HG03159 (cell line): ENCODE results near the gene TMEM273.
"Not testable (repeated sequence)": the region's sequence is repeated elsewhere in the genome, so short reads cannot be mapped to it uniquely, and the experiment has no call there.

Experiments
- ATAC-seq: cut with Tn5 transposase; IDR thresholded peaks from one replicate; pipeline ENCODE4 v1.9.1; 2021; ENCODE audit warnings: mild to moderate bottlenecking, moderate library complexity; ENCODE audit not compliant: unreplicated experiment

Gene TMEM273

GRCh38 chr10:49207113-49207512 is 18.9 kb upstream of the TMEM273 start:
- no peak for ATAC-seq

DNA sequence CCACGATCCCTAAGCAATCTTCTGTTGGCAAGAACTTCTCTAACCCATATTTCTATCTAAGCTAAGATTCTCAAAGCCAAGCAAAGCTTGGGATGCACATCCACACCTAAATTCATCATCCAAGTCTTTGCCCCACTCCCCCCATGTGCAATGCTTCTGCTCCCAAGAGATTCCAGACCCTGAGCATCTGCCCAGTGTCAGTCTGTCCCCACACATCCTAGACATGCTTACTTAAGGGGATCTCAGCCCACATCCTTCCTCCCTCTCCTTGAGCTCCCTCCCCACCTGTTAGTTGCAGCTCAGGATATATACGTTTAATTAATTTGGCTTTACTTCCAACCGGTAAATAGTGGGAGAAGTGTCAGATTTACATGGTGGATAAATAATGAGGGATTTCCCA is 17.0 kb upstream of the TMEM273 start:
- ATAC-seq = no peak

DNA sequence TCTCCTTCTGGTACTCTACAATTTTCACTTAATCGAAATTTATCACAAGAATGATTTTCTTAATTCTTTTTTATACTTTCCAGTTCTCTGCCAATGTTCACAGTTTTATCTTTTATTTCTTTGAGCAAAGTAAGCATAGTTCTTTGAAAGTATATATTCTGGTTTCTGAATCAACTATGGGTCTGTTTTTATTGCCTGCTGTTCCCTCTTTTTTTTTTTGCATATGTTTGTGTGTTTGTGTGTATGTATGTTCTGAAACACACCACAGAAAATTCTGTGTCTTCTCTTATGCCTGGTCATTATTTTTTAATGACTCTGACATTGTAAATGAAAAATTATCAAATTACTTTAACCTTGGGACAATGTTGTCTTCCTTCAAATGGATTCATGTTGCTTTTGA is 15.9 kb upstream of the TMEM273 start:
- ATAC-seq = no peak

GRCh38 chr10:49202266-49202665 is 14.1 kb upstream of the TMEM273 start:
- no peak for ATAC-seq

GRCh38 chr10:49200854-49201253 is 12.7 kb upstream of the TMEM273 start:
- ATAC-seq = no peak

- no peak for ATAC-seq
These were observed 9.0 kb upstream of the TMEM273 start for GRCh38 chr10:49197171-49197570.

DNA sequence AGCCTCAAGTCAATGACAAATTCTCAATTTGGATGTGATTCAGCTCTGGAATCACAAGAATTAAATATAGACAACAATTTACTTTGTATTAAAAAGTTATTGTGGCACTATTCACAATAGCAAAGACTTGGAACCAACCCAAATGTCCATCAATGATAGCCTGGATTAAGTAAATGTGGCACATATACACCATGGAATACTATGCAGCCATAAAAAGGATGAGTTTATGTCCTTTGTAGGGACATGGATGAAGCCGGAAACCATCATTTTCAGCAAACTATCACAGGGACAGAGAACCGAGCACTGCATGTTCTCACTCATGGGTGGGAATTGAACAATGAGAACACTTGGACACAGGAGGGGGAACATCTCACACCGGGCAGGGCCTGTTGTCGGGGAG is 7.7 kb upstream of the TMEM273 start:
- not testable (repeated sequence) for ATAC-seq

DNA sequence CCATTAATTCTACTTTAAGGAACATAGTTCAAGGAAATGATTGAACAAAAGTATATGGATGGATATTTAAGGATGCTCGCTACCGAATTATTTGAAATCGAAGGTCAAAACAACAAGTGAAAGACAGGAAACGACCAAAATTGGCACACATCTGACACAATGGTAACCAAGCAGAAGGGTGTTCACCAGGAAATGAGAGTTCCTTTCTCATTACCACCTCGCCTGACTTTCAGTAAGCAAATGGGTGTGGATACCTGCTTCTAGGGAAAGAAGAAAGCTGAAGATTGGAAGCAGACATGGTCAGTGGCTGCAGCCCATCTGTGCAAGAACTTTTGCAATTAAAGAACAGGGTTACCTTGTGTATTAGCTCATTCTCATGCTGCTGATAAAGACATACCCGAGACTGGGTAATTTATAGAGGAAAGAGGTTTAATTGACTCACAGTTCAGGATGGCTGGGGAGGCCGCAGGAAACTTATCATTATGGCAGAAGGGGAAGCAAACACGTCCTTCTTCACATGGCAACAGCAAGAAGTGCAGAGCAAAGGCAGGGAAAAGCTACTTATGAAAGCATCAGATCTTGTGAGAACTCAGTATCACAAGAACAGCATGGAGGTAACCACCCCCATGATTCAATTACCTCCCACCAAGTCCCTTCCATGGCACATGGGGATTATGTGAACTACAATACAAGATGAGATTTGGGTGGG is 6.2 kb upstream of the TMEM273 start:
- no peak for ATAC-seq

DNA sequence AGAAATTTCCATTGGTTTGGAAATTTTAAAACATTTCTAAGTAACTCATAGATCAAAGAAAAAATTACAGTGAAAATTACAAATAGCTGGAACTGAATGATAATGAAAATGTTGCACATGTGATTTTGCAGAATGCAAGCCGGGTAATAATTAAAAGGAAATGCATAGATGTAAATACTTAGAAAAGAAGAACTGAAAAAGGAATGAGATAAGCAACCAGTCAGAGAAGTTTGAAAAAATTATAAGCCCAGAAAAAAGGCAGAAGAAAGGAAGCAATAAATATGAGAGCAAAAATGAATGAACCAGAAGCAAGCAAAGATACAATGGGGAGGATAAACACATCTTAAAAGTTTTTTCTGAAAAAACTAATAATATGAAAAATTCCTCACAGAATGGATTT is 3.2 kb upstream of the TMEM273 start:
- no peak for ATAC-seq

- no peak for ATAC-seq
These were observed 1.2 kb upstream of the TMEM273 start for GRCh38 chr10:49189422-49189821.

GRCh38 chr10:49187044-49187484 is 1.1 kb downstream of the TMEM273 start:
- no peak for ATAC-seq

GRCh38 chr10:49186613-49187012 is 1.6 kb downstream of the TMEM273 start:
- no peak for ATAC-seq

DNA sequence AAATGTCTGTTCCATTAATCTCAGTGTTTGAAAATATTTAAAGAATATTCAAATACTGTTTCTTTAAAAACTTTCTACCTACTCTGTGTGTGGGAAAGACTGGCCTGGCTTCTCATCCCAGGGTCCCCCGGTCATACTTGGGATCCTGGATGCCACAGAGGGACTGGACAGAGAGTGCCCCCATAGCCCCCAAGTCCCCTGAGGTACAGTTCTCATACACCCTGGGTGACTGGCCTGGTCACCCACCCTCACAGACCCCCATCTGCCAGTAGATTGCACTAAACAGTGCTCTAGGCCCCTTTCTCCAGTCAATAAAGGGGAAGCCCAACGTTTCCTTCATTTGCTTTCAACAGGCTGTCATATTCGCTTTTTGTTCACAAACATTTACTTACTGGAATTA is 3.0 kb downstream of the TMEM273 start:
- ATAC-seq = no peak

DNA sequence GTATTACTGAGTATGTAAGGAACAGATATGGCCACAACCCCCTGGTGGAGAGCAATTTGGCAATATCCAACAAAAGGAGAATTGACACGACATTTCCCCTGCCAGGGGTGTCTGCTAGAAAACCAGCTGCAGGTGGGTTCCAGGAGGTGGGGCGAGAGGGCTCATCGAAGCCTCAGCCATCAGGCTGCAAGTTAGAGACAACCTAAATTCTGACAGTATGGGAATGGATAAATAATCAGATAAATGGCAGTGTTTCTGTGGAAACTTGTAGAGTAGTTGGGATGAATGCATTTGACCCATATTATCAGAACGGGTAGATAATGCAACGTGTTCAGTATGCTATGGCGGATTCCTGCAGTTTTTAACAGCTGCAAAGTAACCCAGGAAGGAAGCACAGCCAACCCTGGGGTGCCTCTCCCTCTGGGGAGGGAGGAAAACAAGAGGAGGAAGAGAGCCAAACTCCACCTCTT is 3.5 kb downstream of the TMEM273 start:
- no peak for ATAC-seq

GRCh38 chr10:49183596-49184542 is 4.3 kb downstream of the TMEM273 start:
- no peak for ATAC-seq

- ATAC-seq = no peak
These were observed 5.4 kb downstream of the TMEM273 start for GRCh38 chr10:49182776-49183175.

GRCh38 chr10:49180444-49180860 is 7.7 kb downstream of the TMEM273 start:
- ATAC-seq = no peak

DNA sequence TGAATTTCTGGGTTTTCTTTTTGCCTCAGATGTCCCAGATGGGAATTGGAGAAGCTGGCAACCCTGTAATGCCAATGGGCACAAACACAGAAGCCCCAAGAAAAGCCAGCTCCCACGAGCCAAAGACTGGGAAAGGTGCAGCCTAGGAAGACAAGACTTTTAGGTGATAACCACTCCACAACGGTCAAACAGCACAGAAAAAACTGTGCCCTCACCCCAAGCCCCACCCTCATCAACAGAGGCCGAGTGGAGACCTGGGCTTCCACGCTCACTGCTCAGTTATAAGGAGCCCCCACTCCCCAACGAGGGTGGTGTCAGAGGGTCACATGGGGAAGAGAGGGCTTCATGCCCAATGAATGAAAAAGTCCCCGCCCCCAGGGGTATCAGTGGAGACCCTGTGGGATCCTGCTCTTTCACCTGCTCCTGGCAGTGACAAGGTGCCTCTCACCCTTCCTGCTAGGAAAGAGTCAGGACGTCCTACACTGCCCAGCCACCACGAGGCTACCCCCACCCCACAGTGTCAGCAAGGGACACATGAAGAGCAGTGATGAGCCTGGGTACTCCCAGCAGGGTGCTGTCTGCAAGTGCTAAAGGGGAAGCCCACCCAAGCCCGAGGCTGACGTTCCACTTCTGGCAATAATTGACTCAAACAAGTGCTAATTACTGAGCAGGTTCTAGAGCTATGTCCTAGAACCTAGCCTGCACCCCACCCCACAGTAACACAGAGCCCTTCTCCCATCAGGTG is 8.3 kb downstream of the TMEM273 start:
- no peak for ATAC-seq

DNA sequence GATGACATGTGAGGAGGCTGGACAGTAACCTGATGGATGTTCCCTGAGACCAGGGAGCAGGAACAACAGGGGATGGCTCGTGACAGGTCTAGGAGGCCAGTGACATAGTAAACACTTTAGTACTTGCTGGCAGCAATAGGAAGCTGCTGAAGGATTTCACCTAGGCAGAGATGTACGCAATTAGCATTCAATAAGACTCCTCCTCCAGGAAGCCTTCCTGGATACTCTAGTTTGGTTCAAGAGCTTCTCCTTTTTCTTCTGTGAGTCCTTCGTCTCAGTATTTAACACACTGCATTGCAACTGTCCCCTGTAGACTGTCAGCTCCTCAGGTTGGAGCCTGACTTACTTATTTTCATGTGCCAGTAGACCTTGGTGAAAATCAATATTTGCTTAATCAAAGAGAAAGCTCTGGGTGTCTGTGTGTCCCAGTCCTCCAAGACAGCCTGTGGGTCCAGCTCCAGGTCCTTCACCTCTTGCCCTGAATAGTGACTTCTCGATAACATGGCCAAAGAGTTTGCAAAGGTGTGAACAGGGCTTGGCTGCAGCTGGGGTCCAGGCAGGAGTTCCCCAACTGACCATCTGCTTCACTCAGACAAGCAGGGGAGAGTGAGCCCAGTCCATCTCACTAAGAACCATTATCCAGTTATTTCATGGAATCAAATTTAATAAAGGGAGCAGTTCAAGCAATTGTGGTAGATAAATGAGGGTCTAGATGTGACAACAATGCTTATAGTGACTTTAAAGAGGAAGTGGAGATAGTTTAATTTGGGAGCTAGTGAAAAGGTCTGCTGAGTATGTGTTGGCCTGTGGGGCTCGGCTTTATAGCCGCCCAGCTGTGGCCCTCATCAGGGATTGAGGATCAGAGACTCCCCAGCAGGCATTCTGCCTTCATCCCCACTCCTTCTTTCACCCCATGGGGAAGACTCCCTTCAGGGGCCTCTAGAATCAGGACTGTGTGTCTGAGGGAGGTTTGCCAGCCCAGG is 9.4 kb downstream of the TMEM273 start:
- no peak for ATAC-seq
